ENCODE results near the gene NRP1. TPM values are rescaled to one million over a fixed set of nuclear protein-coding genes. Genes with fewer than 3 reads are reported as not detected.

Gene NRP1
- total and polyA plus RNA-seq, 8 donors: 79.8 to 203 (median 164) TPM

DNA sequence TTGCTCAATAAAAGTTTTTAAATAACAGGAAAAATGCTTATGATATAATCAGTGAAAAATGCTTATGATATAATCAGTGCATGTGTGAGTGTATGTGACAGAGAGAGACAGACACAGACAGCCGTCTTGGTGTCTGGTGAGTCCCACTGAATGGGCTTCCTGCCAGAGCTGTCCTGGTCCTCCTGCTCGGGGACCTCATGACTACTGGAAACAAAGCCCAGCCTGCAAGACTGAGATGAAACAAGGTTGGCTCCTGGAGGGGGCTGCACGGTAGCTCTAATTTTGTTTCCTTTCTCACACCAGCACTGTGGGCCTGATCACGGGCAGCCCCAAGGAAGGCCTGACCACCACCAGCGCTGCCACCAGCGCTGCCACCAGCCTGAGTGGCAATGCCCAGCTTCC is 57.3 kb downstream of the NRP1 start:
- intact Hi-C loops (cut with DNase I): no loop called here
- H3K36me3 ChIP-seq: no peaks in the 10 kb centered on the region
- TF ChIP-seq, protein P1, sequence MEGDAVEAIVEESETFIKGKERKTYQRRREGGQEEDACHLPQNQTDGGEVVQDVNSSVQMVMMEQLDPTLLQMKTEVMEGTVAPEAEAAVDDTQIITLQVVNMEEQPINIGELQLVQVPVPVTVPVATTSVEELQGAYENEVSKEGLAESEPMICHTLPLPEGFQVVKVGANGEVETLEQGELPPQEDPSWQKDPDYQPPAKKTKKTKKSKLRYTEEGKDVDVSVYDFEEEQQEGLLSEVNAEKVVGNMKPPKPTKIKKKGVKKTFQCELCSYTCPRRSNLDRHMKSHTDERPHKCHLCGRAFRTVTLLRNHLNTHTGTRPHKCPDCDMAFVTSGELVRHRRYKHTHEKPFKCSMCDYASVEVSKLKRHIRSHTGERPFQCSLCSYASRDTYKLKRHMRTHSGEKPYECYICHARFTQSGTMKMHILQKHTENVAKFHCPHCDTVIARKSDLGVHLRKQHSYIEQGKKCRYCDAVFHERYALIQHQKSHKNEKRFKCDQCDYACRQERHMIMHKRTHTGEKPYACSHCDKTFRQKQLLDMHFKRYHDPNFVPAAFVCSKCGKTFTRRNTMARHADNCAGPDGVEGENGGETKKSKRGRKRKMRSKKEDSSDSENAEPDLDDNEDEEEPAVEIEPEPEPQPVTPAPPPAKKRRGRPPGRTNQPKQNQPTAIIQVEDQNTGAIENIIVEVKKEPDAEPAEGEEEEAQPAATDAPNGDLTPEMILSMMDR (IDR thresholded peaks at IDR 0.05): no peak
- H3K4me1 ChIP-seq: peaks cover 15 to 34% of the 10 kb centered on the region in 2 donors
- H3K27me3 ChIP-seq: no peaks in the 10 kb centered on the region
- DNase-seq (no peak), ATAC-seq (no peak)
- no peaks in the 10 kb centered on the region for H3K9me3 ChIP-seq
- no peak overlapping the region for H3K4me3 ChIP-seq
- no peak overlapping the region for H3K27ac ChIP-seq

DNA sequence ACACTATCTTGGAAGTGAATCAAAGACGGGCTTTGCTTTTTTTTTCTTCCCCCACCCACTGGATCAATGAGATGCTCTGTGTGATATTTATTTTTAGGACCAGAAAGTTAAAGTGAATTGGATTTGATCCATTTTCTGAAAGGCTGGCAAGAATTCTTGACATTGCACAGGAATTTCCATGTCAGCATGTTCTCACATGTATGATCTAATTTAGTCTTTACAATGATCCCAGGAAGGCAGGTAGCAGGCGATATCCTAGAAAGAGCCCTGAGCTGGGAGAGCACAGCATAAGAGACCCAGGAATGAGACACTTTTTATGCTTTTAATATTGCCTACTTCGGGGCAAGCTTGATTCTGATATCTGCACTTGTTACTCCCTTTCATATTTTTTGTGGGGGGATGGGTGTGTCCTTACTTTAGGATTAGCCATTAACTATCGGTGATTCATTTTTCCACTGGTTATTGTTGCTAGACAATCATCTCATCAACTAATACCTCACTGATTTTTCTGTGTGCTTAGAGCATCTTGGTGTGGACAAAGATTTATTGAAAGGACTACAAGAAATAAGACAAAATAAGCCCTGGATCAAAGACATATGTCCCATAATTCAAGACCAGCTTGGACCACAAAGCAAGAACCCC is 58.1 kb downstream of the NRP1 start:
- H3K27me3 ChIP-seq: no peaks in the 10 kb centered on the region
- H3K27ac ChIP-seq: no peak overlapping the region
- no peak overlapping the region for H3K4me3 ChIP-seq
- DNase-seq (no peak), ATAC-seq (no peak)
- peaks cover 16 to 36% of the 10 kb centered on the region in 2 donors for H3K4me1 ChIP-seq
- intact Hi-C loops (cut with DNase I): no loop called here
- H3K9me3 ChIP-seq: no peaks in the 10 kb centered on the region
- no peaks in the 10 kb centered on the region for H3K36me3 ChIP-seq
- TF ChIP-seq, protein P1 (IDR thresholded peaks at IDR 0.05): no peak

DNA sequence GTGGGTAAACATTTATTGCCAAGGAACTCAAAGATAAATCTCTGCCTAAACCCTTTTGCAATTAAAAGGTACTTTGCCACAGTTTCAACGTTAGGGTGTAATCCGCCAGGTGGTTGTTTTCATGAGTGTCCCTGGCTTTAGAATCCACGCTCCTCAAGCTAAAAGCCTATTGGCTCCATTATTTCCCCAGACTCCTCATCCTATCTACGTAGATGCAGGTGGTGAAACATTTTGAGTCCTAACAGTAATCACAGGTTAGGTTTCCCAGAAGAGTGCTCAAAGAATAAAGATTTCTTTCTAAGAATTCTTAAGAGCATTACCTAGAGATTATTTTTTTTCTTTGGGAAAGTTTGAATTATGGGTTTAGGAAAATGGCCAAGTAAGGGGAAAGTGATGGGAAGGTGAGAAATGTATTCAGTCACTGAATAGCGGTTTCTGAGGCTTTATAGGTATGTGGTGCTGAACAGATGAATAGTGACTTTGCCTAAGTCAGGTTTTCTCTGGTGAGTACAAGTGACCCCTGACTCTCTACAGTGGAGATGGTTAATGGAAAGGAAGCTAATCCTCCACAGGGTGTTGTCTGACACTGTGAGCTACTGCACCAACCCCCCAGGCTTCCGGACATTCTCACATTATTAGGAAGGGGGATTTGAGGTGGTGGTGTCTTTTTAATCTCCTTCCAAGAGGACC is 60.2 kb downstream of the NRP1 start:
- Histone ChIP-seq H3K36me3 (peaks cover 0 to 7% of the 10 kb centered on the region in 2 donors), H3K27ac (peak overlapping the region; percentile 74 to 86)

DNA sequence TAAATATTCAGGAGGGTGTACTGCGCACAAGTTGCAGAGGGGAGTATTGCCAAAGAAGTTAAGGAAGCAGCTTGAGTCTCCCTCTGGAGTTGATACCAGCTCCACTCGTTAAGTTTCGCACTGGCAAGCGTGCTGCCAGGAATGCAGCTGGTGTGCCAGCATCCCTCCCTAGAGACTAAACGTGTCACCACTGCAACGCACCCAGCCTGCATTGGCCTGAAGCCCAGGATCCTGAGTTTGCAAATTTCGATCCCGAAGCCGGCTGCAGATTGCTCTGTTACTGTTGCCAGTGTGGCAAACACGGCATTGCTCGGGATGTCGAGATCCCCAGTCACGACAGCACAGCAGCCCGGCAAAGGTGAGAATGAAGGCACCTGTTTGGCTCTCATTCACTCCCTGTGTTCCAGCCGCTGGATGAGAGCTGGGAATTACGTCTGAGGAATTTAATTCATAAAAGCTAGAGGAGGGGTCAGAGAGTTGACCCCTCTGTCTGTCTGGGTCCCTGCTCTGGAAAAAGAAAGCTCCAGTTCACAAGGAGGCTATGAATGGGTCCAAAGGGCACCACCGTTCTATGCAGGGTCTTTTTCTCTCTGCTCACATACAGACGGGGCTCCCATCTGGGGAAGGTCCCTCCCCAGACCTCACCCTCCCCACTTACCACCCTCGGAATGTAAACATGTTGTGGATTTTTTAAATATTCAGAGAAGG is 61.0 kb downstream of the NRP1 start:
- Histone ChIP-seq H3K27me3 (no peaks in the 10 kb centered on the region), H3K27ac (peak overlapping the region; percentile 74 to 86), H3K4me3 (peak overlapping the region; percentile 3 to 11), H3K36me3 (peaks cover 0 to 9% of the 10 kb centered on the region in 2 donors), H3K9me3 (no peaks in the 10 kb centered on the region), H3K4me1 (peaks cover 16 to 36% of the 10 kb centered on the region in 2 donors)
- TF ChIP-seq, protein P1 (IDR thresholded peaks at IDR 0.05): no peak
- intact Hi-C loops (cut with DNase I): no loop called here
- DNase-seq: peak; percentile 62 to 85 (median 82)
- ATAC-seq: peak; percentile 91

More for the DNA sequence above, 60.2 kb downstream of the NRP1 start:
- intact Hi-C loops (cut with DNase I): no loop called here
- no peak overlapping the region for H3K4me3 ChIP-seq
- ATAC-seq (peak; percentile 44), DNase-seq (no peak)
- no peaks in the 10 kb centered on the region for H3K27me3 ChIP-seq
- H3K9me3 ChIP-seq: no peaks in the 10 kb centered on the region
- TF ChIP-seq, protein P1 (IDR thresholded peaks at IDR 0.05): no peak
- H3K4me1 ChIP-seq: peaks cover 16 to 36% of the 10 kb centered on the region in 2 donors

DNA sequence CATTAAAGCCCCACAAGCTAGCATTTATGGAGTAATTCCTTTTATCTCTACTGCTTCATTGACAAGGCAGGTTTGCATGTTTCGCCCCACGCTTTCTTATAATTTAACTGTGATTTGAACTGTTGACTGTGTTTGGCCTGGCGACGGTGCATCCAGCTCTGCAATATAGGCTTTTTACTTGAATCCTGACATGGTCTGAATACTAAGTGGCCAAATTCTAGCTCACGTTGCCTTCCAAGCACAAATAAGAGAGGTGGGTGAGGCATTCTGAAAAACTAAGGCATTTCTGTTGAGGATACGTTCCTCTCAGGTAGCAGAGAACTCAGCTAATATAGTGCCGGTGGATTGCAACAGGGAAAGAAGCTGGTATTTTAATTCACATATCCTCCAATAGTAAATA is 61.8 kb downstream of the NRP1 start:
- intact Hi-C loops (cut with DNase I): no loop called here
- Histone ChIP-seq H3K27ac (peak overlapping the region; percentile 74 to 86), H3K4me1 (peaks cover 16 to 30% of the 10 kb centered on the region in 2 donors), H3K9me3 (no peaks in the 10 kb centered on the region), H3K27me3 (no peaks in the 10 kb centered on the region), H3K4me3 (no peak overlapping the region), H3K36me3 (peaks cover 0 to 9% of the 10 kb centered on the region in 2 donors)
- peak; percentile 22 for ATAC-seq
- no peak for DNase-seq
- TF ChIP-seq, protein P1 (IDR thresholded peaks at IDR 0.05): no peak
